MM.1S (cell line): ENCODE results near the gene IMPA2.

Experiments used
- CTCF ChIP-seq: fragments of 300-600 bp; sonication (generic); IDR thresholded peaks from 2 replicates; pipeline ENCODE4 v1.5.1; 2016; ENCODE audit warnings: antibody characterized with exemption, low read length, mixed read lengths
- EZH2 ChIP-seq: fragments of 300-600 bp; sonication (generic); optimal IDR thresholded peaks from 2 replicates; pipeline ENCODE3; 2017; ENCODE audit warnings: low read depth, mild to moderate bottlenecking, antibody characterized with exemption, low read length, mixed read lengths
- EZH2phosphoT487 ChIP-seq: fragments of 300-600 bp; sonication (generic); IDR thresholded peaks from 2 replicates; pipeline ENCODE4 v1.6.1; 2018; ENCODE audit warnings: antibody characterized with exemption, low read length

DNA sequence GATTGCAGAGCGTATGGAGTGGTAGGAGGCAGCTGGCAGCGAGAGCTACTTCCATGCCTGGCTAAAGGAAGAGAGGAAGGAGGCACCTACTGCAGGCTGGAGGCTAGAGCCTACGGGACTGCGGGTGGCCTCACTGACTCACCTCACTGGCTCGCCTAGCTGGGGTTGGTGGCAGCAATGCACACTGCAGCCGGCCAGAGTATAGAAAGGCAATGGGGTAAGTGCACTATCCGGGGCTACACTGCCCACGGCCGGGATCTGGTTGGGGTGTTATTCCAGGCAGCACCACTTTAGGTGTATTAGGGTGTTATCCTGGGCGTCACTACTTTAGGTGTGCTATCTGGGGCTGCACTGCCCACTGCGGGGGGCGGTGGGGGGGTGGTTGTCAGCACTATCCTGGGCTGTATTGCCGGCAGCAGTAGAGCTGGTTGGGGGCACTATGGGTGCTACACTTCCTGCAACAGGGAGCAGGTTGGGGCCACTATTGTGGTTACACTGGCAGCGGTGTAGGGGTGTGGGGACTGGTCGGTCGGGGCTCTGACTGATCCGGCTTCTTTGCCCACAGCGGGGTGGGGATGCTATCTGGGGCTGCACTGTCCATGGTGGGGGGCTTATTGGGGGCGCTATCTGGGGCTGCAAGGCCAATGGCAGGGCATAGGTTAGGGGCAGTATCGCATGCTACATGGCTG, 79.0 kb downstream of the IMPA2 start:
- TF ChIP-seq CTCF (no peak), EZH2phosphoT487 (no peak), EZH2 (no peak)
